ENCODE data around the gene AHNAK2. TPM values are rescaled to one million over a fixed set of nuclear protein-coding genes. Genes with fewer than 3 reads are reported as not detected.
"Not testable (repeated sequence)": the region's sequence is repeated elsewhere in the genome, so short reads cannot be mapped to it uniquely, and the experiment has no call there.

AHNAK2 gene
- total RNA-seq, 1 experiment from 2014 or later = 1.6 TPM

DNA sequence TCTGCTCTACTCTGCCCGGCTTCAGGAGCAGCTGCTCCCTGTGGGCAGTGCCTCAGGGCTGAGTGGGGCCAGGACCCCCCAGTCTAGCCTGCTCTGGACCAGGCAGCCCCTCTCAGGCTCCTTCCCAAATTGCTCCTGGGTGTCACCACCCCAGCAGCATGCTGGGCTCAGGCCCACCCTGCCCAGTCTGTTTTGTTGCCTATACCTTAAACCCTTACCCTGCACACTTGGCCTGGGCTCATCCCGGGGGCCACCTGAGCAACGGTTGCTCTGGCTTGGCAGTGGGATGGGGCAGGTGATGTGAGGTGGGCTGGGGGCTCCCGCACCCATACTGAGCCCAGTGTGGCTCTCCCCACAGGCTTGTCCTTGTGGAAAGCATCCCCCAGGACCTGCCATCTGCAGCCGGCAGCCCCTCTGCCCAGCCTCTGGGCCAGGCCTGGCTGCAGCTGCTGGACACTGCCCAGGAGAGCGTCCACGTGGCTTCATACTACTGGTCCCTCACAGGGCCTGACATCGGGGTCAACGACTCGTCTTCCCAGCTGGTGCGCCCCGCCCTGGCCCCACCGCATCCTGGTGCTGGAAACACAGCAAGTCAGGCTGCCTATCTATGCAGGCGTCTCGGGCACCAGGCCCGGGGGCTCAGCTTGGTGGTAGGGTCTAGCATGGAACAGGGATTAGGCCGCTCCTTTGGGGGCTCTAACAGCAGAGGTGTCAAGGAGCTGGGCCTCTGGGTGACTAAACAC lies 49.6 kb downstream of the AHNAK2 start:
- no peak for DNase-seq (ENCODE audit: low spot score)

GRCh38 chr14:104927901-104928300 lies 50.3 kb downstream of the AHNAK2 start:
- DNase-seq (ENCODE audit: low spot score) = no peak

DNA sequence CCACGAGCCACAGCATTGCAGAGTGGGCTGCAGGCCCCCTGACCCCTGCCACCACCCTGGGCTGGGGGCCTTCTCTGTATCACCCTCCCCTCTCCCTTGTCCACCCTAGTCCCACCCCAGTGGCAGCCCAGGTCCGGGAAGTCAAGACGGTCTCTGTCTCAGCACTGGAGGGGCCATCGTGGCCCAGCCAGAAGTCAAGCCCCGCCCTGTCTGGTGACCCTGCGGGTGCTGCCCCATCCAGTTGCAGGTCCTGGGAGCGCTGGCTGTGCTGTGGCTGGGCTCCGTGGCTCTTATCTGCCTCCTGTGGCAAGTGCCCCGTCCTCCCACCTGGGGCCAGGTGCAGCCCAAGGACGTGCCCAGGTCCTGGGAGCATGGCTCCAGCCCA lies 50.8 kb downstream of the AHNAK2 start:
- DNase-seq (ENCODE audit: low spot score) = no peak

- DNase-seq (ENCODE audit: low spot score) = no peak
Measured at GRCh38 chr14:104926619-104927431, 51.3 kb downstream of the AHNAK2 start.

DNA sequence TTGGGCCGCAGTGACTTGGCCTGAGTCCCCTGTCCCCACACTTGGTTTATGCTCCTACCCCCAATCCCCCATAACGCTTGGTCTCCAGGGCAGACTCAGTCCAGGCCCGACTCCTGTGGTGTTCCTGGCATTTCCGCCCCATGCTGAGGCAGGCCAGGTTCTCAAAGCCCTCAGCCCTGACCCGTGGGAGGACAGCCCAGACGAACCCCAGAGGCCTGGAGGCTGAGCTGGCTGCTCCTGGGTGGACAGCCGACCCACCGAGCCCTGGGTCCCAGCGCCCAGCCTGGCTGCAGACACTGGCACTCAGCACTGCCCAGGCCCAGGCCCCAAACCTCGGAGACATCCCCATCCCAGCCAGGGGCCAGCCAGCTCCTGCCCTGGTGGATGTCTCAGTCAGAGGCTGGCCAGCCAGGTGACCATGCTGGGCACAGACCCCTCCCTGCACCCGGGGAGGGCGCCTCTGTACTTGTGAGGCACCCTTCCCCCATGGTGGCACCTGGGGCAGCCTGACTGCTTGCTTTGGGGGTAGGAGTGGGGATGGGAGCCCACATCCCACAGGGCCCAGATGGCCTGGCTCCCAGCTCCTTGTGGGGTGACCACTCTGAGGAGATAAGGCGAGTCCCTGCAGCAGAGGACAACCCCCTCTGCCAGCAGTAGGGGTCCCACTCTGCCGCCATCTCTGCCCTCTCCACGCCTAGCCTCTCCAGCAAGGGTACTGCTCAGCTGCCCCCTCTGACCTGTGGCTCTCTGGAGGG lies 52.1 kb downstream of the AHNAK2 start:
- DNase-seq (ENCODE audit: low spot score) = no peak

- no peak for DNase-seq (ENCODE audit: low spot score)
Measured at GRCh38 chr14:104925214-104925854, 52.8 kb downstream of the AHNAK2 start.

GRCh38 chr14:104924421-104925213 lies 53.6 kb downstream of the AHNAK2 start, which contains the start of gene PLD4:
Gene PLD4, plus strand, starts transcription at chr14:104924879. Its CDS starts 2,262 bp downstream, at chr14:104927141.
- DNase-seq (ENCODE audit: low spot score) = no peak

GRCh38 chr14:104923640-104924420 lies 54.3 kb downstream of the AHNAK2 start:
- DNase-seq (ENCODE audit: low spot score) = no peak

- no peak for DNase-seq (ENCODE audit: low spot score)
Measured at GRCh38 chr14:104919993-104920315, 58.2 kb downstream of the AHNAK2 start.

GRCh38 chr14:104919152-104919992 lies 58.8 kb downstream of the AHNAK2 start:
- not testable (repeated sequence) for DNase-seq (ENCODE audit: low spot score)

GRCh38 chr14:104917993-104918392 lies 60.2 kb downstream of the AHNAK2 start:
- no peak for DNase-seq (ENCODE audit: low spot score)

- DNase-seq (ENCODE audit: low spot score) = no peak
Measured at GRCh38 chr14:104917116-104917515, 61.1 kb downstream of the AHNAK2 start.

DNA sequence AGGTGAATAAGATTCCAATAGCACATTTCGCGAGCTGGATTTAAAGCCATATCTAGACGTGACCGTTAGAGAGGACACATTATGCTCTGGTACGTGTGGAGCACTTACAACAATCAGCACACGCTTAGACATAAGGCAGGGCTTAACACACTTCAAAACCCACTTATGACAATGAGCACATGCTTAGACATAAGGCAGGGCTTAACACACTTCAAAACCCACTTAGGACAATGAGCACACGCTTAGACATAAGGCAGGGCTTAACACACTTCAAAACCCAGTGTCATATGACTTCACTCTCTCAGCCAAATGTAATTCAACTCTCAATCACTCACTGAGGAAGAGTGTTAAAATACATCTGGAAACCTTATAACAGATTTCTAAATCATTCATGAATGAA lies 64.7 kb downstream of the AHNAK2 start:
- no peak for DNase-seq (ENCODE audit: low spot score)

GRCh38 chr14:104912053-104912452 lies 66.1 kb downstream of the AHNAK2 start:
- DNase-seq (ENCODE audit: low spot score) = no peak

DNA sequence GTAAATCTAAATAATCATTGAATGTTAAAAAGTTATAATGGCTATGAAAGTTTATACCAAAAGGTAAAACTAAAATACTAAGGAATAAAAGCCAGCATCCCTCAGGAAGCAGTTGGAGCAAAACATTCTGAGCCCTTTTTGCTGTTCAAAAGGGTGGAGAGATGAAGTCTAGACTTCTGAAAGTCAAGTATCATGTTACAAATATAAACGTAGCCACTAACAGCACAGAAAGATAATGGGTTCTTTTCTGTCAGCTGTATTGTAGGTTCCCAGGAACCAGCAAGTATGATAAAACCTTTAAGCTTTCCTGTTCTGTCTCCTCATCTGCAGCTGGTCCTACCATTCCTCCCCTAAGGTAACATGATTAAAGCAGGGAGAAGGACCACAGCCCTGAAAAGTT lies 69.9 kb downstream of the AHNAK2 start:
- DNase-seq (ENCODE audit: low spot score) = no peak

DNA sequence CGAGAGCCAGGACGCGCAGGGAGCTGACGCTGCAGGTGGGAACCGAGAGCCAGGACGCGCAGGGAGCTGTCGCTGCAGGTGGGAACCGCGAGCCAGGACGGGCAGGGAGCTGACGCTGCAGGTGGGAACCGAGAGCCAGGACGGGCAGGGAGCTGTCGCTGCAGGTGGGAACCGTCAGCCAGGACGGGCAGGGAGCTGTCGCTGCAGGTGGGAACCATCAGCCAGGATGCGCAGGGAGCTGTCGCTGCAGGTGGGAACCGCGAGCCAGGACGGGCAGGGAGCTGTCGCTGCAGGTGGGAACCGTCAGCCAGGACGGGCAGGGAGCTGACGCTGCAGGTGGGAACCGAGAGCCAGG lies 72.6 kb downstream of the AHNAK2 start:
- not testable (repeated sequence) for DNase-seq (ENCODE audit: low spot score)

DNA sequence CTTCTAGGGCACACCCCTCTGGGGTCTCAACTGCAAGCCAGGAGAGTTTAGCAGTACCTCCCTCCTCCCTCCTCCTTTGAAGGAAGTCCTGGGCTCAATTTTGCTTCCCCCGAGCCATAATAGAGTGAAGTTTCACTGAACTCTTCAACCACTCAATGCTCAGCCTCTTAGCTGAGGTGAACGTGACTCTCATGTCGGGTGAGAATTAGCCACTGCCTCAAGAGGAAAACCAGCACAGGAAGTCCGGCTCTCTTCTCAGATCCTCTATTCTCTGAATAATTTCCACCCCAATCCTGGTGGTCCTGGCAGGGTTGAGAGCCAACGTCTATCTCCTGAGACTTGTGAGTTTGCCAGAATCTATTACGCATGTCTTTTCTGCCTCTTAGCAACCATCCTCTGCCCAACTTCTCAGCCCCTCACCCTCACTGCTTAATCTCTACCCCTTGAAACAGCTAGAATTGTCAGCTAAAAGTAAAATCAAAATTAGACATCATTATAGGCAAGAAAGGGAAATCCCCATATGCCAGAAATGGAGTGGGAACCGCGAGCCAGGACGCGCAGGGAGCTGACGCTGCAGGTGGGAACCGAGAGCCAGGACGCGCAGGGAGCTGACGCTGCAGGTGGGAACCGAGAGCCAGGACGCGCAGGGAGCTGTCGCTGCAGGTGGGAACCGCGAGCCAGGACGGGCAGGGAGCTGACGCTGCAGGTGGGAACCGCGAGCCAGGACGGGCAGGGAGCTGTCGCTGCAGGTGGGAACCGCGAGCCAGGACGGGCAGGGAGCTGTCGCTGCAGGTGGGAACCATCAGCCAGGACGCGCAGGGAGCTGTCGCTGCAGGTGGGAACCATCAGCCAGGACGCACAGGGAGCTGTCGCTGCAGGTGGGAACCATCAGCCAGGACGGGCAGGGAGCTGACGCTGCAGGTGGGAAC lies 73.3 kb downstream of the AHNAK2 start:
- not testable (repeated sequence) for DNase-seq (ENCODE audit: low spot score)

- no peak for DNase-seq (ENCODE audit: low spot score)
Measured at GRCh38 chr14:104903990-104904389, 74.2 kb downstream of the AHNAK2 start.

All from HT-29 (cell line).